Activated CD8-positive, alpha-beta memory T cell treated with anti-CD3 and anti-CD28 coated beads for 36 hours (primary cell): ENCODE results near the gene CYP46A1. TPM values are rescaled to one million over a fixed set of nuclear protein-coding genes. Genes with fewer than 3 reads are reported as not detected.

Experiments used
- CTCF ChIA-PET: fragments of 350-600 bp; sonication (Branson Sonifier 250); formaldehyde crosslinking; loops from one replicate; lab custom pipeline; 2021; ENCODE audit warnings: antibody characterized with exemption; lab: Charles Lee
- POLR2A ChIA-PET: fragments of 350-600 bp; sonication (Branson Sonifier 250); formaldehyde crosslinking; loops from one replicate; lab custom pipeline; 2021; ENCODE audit warnings: antibody characterized with exemption; lab: Charles Lee
- total RNA-seq, 2 experiments: library from RNA; stranded (reverse); gene quantifications; one replicate each; pipeline ENCODE4 v1.2.3, GENCODE V29; 2021

CYP46A1 gene
- total RNA-seq, 2 experiments from 2014 or later: 0.19 to 0.46 TPM

GRCh38 chr14:99684410-99684934, 374 bp downstream of the CYP46A1 start:
- CTCF ChIA-PET: interaction anchor here (0.5 to 1.2 kb wide), 2 partner anchors 16 to 980 kb away, joined by 3 read pairs; no protein-coding TSS in a partner anchor
- POLR2A ChIA-PET: interaction anchor here (0.5 to 1.8 kb wide), 3 partner anchors 62 to 203 kb away, joined by 3 to 7 read pairs (median 5); partner anchors contain the start of genes CCNK and SETD3

- ChIA-PET CTCF (interaction anchor here (1.2 kb wide), 1 partner anchor 15 kb away, joined by 3 read pairs; no protein-coding TSS in a partner anchor), POLR2A (no interaction called here)
Measured at GRCh38 chr14:99685151-99685591, 1.1 kb downstream of the CYP46A1 start.

GRCh38 chr14:99685596-99685995, 1.5 kb downstream of the CYP46A1 start:
- ChIA-PET POLR2A (no interaction called here), CTCF (no interaction called here)

GRCh38 chr14:99686557-99687283, 2.6 kb downstream of the CYP46A1 start:
- CTCF ChIA-PET: no interaction called here
- POLR2A ChIA-PET: no interaction called here

GRCh38 chr14:99687284-99688209, 3.4 kb downstream of the CYP46A1 start:
- CTCF ChIA-PET: interaction anchor here (0.7 to 1.2 kb wide), 5 partner anchors 11 to 189 kb away, joined by 3 to 5 read pairs (median 3); no protein-coding TSS in a partner anchor
- POLR2A ChIA-PET: no interaction called here

GRCh38 chr14:99688210-99688581, 4.1 kb downstream of the CYP46A1 start:
- POLR2A ChIA-PET: no interaction called here
- CTCF ChIA-PET: interaction anchor here (0.7 to 1.2 kb wide), 5 partner anchors 12 to 188 kb away, joined by 3 to 5 read pairs (median 3); no protein-coding TSS in a partner anchor

GRCh38 chr14:99688629-99689028, 4.5 kb downstream of the CYP46A1 start:
- ChIA-PET CTCF (interaction anchor here (0.7 to 1.2 kb wide), 5 partner anchors 12 to 188 kb away, joined by 3 to 5 read pairs (median 3); no protein-coding TSS in a partner anchor), POLR2A (no interaction called here)

GRCh38 chr14:99689266-99690236, 5.5 kb downstream of the CYP46A1 start:
- CTCF ChIA-PET: interaction anchor here (1.2 kb wide), 1 partner anchor 40 kb away, joined by 3 read pairs; no protein-coding TSS in a partner anchor
- POLR2A ChIA-PET: no interaction called here

GRCh38 chr14:99690636-99691035, 6.5 kb downstream of the CYP46A1 start:
- POLR2A ChIA-PET: no interaction called here
- CTCF ChIA-PET: no interaction called here

GRCh38 chr14:99691111-99691885, 7.2 kb downstream of the CYP46A1 start:
- ChIA-PET CTCF (no interaction called here), POLR2A (no interaction called here)

- CTCF ChIA-PET: no interaction called here
Measured at GRCh38 chr14:99693918-99694317, 9.8 kb downstream of the CYP46A1 start.

GRCh38 chr14:99696929-99697328, 12.8 kb downstream of the CYP46A1 start:
- ChIA-PET POLR2A (no interaction called here), CTCF (interaction anchor here (1.1 kb wide), 1 partner anchor 15 kb away, joined by 5 read pairs; no protein-coding TSS in a partner anchor)

More at GRCh38 chr14:99693918-99694317, 9.8 kb downstream of the CYP46A1 start:
- POLR2A ChIA-PET: no interaction called here

GRCh38 chr14:99698236-99698635, 14.1 kb downstream of the CYP46A1 start:
- CTCF ChIA-PET: no interaction called here
- POLR2A ChIA-PET: interaction anchor here (0.6 kb wide), 1 partner anchor 33 kb away, joined by 6 read pairs; no protein-coding TSS in a partner anchor

GRCh38 chr14:99698642-99699041, 14.5 kb downstream of the CYP46A1 start:
- POLR2A ChIA-PET: interaction anchor here (0.6 kb wide), 1 partner anchor 34 kb away, joined by 6 read pairs; no protein-coding TSS in a partner anchor
- CTCF ChIA-PET: no interaction called here

- POLR2A ChIA-PET: no interaction called here
Measured at GRCh38 chr14:99699085-99699760, 15.1 kb downstream of the CYP46A1 start.

GRCh38 chr14:99699861-99700260, 15.8 kb downstream of the CYP46A1 start:
- ChIA-PET POLR2A (no interaction called here), CTCF (interaction anchor here (0.6 to 1.8 kb wide), 3 partner anchors 12 to 796 kb away, joined by 3 to 5 read pairs (median 3); partner anchors contain the start of gene CYP46A1)

More at GRCh38 chr14:99699085-99699760, 15.1 kb downstream of the CYP46A1 start:
- CTCF ChIA-PET: interaction anchor here (1.8 kb wide), 1 partner anchor 11 kb away, joined by 5 read pairs; no protein-coding TSS in a partner anchor
